ENCODE data around the gene SH3PXD2A.
A peak's percentile ranks its signal among the peaks of the same experiment; 100 is the strongest.
"Not testable (repeated sequence)": the region's sequence is repeated elsewhere in the genome, so short reads cannot be mapped to it uniquely, and the experiment has no call there.

The SH3PXD2A gene

DNA sequence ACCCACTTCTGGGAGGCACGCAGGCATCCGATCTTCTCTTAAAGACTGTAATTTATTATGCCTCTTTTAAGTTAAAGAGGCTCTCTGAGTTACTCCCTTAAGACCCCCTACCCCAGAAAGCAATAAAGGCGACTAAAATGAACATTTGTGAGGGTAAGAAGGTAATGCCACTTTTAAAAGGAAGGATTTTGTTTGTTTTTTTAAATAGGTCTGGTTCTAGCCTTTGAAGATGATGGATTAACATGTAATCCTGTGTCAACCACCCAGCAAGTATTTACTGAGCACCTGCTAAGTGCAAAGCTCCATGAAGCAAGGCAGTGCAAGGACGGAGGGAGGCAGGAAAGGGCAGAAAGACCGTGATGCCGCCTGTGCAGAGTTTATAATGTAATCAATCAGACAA, 26.1 kb downstream of the SH3PXD2A start:
- DNase-seq = peak; percentile 5

GRCh38 chr10:103828587-103829197, 26.7 kb downstream of the SH3PXD2A start:
- no peak for DNase-seq

DNA sequence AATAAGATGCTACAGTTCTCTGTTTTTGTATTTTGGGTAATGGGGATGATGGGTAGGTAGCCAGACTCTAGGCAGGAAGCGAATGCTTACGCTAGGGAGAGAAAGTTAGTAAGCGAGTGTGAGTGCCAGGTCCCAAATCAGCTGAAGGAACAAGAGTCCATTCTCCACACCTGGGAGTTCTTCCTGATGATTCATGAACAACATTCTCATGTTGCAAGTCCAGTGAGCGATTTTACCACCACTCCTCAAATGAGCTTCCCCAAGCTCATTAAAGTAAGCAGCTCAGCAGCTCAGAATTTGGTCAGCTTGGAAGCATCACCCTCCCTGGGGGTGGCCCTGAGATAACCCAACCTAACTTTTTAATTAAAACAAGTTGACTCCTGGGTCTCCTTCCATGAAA, 27.3 kb downstream of the SH3PXD2A start:
- peak; percentile 20 for DNase-seq

GRCh38 chr10:103826885-103827284, 28.5 kb downstream of the SH3PXD2A start:
- no peak for DNase-seq

DNA sequence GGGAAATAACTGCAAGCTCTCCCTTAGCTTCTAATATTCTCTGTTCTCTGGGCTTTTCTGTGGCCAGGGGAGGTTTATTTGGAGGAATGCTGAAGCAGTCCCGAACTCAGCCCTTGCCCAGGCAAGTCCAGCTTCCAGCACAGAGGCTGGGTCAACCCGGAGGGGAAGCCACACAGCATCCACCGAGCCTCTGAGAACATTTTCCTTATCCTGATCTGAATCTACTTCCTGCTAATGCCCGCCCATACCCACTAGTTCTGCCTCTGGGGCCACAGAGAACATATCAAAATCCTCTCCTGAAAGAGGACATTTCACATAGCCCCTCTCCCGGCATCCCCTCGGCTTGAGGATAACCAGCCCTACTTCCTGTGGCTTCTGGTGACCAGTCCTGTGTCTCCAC, 31.1 kb downstream of the SH3PXD2A start:
- no peak for DNase-seq

- DNase-seq = no peak
These were observed 31.6 kb downstream of the SH3PXD2A start for GRCh38 chr10:103823706-103824272.

DNA sequence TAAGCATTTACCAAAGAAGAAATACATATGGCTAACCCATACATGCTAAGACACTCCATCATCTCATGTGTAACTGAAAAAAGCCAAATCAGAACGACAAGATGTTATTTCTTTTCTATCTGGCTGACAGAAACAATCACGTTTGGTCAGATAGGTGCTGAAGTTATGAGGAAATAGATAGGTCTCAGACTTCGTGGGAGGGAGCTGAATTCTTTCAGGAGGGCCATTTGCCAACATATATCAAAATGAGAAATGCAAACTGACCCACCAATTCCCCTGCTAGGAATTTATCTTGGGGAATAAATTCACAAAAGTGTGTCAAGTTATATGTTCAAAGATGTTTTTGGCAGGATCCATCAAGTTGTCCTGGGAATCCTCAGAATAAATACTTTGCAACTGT, 32.6 kb downstream of the SH3PXD2A start:
- DNase-seq = no peak

DNA sequence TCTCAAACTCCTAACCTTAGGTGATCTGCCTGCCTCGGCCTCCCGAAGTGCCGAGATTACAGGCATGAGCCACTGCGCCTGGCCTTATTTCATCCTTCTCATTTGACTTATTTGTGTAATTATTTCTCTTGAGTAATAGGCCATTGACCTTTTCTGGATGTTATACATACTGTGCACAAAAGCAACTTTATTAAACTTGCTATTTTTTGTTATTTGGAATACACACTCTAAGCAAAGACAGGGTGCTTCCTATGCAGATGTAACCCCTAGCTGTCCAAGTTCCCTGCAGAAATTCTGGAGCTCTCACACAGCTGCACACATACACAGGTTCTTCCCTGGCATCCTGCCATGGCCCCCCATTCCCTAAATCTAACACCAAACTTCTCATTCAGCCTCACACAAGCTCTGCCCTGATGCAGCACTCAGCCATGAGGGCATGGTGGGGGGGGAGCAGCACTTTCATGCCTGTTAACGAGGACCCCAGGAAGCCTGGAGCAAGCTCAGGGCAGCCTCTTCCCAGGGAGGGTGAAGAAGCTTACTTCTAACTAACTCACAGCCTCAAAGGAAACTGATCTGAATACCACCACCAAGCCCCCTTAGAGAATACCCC, 33.2 kb downstream of the SH3PXD2A start:
- no peak for DNase-seq

- DNase-seq = peak; percentile 21
These were observed 35.0 kb downstream of the SH3PXD2A start for GRCh38 chr10:103820101-103821062.

GRCh38 chr10:103819493-103819892, 35.9 kb downstream of the SH3PXD2A start:
- DNase-seq = no peak

- no peak for DNase-seq
These were observed 36.5 kb downstream of the SH3PXD2A start for GRCh38 chr10:103818765-103819374.

GRCh38 chr10:103818105-103818504, 37.3 kb downstream of the SH3PXD2A start:
- DNase-seq = no peak

DNA sequence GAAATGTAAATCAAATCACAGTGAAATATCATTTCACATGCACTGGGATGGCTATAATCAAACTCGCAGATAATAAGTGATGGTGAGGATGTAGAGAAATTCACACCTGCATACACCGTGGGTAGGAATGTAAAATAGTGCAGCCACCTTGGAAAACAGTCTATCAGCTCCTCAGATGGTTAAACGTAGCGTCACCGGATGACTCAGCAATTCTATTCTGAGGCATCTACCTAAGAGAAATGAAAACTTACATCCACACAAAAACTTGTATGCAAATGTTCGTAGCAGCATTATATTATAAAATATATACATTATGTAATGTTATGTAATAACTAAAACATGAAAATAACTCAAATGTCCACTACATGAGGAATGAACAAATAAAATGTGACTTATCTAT, 38.9 kb downstream of the SH3PXD2A start:
- no peak for DNase-seq

GRCh38 chr10:103814626-103815370, 40.6 kb downstream of the SH3PXD2A start:
- DNase-seq = no peak

GRCh38 chr10:103814105-103814504, 41.3 kb downstream of the SH3PXD2A start:
- DNase-seq = no peak

DNA sequence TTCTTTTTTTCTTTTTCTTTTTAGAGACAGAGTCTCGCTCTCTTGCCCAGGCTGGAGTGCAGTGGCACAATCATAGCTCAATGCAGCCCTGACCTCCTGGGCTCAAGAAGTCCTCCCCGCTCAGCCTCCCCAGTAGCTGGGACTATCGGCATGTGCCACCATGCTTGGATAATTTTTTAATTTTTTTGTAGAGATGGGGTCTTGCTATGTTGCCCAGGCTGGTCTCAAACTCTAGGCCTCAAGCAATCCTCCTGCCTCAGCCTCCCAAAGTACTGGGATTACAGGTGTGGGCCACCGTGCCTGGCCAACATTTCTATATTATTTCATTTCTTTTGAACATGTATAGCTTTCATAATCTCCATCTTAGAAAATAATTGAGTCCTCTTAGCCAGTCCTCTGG, 42.1 kb downstream of the SH3PXD2A start:
- not testable (repeated sequence) for DNase-seq

- no peak for DNase-seq
These were observed 42.9 kb downstream of the SH3PXD2A start for GRCh38 chr10:103812432-103812831.

DNA sequence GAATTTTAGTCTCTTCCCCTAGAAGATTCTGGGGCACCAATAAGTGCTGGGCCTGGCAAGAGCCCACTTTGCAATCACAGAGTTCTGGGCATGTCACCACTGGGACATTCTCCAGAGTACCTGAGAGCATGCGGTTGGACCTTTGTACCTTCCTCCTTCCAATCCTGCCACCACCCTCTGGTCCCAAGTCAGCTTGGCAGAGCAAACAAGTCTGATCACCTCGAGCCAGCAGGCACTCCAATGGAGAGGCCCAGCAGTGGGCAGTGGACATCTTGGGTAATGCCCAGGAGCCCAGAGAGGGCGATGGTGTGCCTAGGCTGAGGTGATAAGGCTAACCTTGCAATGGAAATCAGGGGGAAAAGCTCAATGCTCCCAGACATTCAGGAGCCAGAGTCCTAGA, 43.4 kb downstream of the SH3PXD2A start:
- DNase-seq = no peak

GRCh38 chr10:103811463-103811862, 43.9 kb downstream of the SH3PXD2A start:
- DNase-seq = no peak

GRCh38 chr10:103808780-103809179, 46.6 kb downstream of the SH3PXD2A start:
- no peak for DNase-seq

DNA sequence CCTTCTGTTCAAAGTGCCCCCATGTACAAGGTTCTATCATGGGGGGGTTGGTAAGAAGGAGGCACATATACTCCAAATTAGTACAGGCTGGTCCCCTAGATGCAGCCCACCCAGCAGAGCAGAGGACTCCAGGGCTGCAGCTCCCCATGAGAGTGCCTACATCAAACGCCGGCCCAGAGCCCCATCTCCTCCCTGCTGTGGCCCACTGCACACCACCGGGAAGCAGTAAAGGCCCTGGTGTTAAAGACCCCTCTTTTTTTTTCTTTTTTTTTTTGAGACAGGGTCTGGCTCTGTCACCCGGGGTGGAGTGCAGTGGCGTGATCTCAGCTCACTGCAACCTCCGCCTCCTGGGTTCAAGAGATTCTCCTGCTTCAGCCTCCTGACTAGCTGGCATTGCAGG, 47.4 kb downstream of the SH3PXD2A start:
- DNase-seq = no peak

All from NCI-H82 (cell line).